Measurements from ENCODE around the gene CCL27. TPM values are rescaled to one million over a fixed set of nuclear protein-coding genes. Genes with fewer than 3 reads are reported as not detected.

Gene CCL27
- total RNA-seq, 1 experiment from 2014 or later = 0.68 TPM

DNA sequence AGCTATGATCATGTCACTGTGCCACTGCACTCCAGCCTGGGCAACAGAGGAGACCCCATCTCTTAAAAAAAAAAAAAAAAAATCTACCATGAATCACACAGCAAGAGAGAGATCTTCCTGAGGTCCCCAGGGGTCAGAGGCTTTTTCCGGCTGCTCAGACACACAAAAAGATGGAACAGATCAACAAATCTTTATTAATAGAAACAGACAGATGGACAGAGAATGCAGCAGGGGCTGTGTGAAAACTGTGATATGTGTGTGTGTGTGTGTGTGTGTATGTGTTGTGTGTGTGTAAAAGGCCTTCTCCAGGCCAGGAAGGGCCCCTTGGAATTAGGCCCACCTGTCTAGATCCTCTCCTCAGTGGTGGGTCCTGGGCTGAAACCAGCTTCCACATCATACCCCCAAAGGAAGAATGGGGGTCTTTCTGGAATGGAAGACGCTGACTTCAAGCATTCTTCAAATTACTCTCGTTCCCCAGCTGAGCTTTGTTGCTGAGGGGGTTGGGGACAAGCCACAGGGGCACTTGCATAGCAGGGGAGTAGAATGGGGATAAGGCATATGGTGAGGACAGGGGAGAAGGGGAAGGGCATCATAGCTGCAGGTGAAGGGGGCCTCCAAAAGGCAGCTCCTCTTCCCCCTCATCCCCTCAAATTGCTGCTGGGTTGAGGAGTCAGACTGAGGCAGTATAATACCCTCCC is 27.8 kb downstream of the CCL27 start:
- POLR2A ChIA-PET = interaction anchor here (1.2 kb wide), 1 partner anchor 11 kb away, joined by 8 read pairs; the partner anchor contains the start of gene GALT

GRCh38 chr9:34633851-34634550 is 28.5 kb downstream of the CCL27 start:
- peak; percentile 75 for DNase-seq (ENCODE audit: low spot score)
- Mint-ChIP-seq H3K36me3 (peaks cover 4% of the 10 kb centered on the region), H3K27me3 (ENCODE audit: low read depth) (peaks cover 47% of the 10 kb centered on the region), H3K27ac (peak overlapping the region; percentile 26; the same call in 1 of the 2 replicates), H3K4me1 (peaks cover 34% of the 10 kb centered on the region), H3K4me3 (no peak overlapping the region), H3K9me3 (no peaks in the 10 kb centered on the region)
- ChIA-PET CTCF (interaction anchor here (0.6 to 6.7 kb wide), 33 partner anchors 9 to 230 kb away, joined by 3 to 94 read pairs (median 5); partner anchors contain the start of genes DCTN3, ENHO, GALT and IL11RA), POLR2A (interaction anchor here (1.1 to 1.2 kb wide), 2 partner anchors 9 to 12 kb away, joined by 6 to 8 read pairs; partner anchors contain the start of gene GALT)
- peak; percentile 46 for ATAC-seq
- peak; percentile 91 for TF ChIP-seq ZNF121 (CRISPR knock-in tag; IDR thresholded peaks at IDR 0.05)
- TF ChIP-seq, protein P1, sequence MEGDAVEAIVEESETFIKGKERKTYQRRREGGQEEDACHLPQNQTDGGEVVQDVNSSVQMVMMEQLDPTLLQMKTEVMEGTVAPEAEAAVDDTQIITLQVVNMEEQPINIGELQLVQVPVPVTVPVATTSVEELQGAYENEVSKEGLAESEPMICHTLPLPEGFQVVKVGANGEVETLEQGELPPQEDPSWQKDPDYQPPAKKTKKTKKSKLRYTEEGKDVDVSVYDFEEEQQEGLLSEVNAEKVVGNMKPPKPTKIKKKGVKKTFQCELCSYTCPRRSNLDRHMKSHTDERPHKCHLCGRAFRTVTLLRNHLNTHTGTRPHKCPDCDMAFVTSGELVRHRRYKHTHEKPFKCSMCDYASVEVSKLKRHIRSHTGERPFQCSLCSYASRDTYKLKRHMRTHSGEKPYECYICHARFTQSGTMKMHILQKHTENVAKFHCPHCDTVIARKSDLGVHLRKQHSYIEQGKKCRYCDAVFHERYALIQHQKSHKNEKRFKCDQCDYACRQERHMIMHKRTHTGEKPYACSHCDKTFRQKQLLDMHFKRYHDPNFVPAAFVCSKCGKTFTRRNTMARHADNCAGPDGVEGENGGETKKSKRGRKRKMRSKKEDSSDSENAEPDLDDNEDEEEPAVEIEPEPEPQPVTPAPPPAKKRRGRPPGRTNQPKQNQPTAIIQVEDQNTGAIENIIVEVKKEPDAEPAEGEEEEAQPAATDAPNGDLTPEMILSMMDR (IDR thresholded peaks at IDR 0.05) = peak; percentile 68
- TF ChIP-seq ZNF219 (CRISPR knock-in tag; IDR thresholded peaks at IDR 0.05; ENCODE audit: borderline replicate concordance) = no peak
- TF ChIP-seq SP1 (CRISPR knock-in tag; conservative IDR thresholded peaks at IDR 0.05) = peak; percentile 34; the same call in 1 of the 2 replicates
- 0 out of 2 replicates have a peak, but pooled peaks have one; percentile 15 for TF ChIP-seq TEAD1 (CRISPR knock-in tag; IDR thresholded peaks at IDR 0.05)

More for the DNA sequence above, 27.8 kb downstream of the CCL27 start:
- no peak for TF ChIP-seq HMGA2 (CRISPR knock-in tag; IDR thresholded peaks at IDR 0.05)
- TF ChIP-seq, protein P2, sequence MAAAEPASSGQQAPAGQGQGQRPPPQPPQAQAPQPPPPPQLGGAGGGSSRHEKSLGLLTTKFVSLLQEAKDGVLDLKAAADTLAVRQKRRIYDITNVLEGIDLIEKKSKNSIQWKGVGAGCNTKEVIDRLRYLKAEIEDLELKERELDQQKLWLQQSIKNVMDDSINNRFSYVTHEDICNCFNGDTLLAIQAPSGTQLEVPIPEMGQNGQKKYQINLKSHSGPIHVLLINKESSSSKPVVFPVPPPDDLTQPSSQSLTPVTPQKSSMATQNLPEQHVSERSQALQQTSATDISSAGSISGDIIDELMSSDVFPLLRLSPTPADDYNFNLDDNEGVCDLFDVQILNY (CRISPR knock-in tag; IDR thresholded peaks at IDR 0.05) = no peak
- TF ChIP-seq ZNF416 (CRISPR knock-in tag; IDR thresholded peaks at IDR 0.05) = no peak
- no peak for TF ChIP-seq GRHL2 (CRISPR knock-in tag; IDR thresholded peaks at IDR 0.05; ENCODE audit: insufficient replicate concordance, severe bottlenecking)
- no peak for TF ChIP-seq NR2C2 (CRISPR knock-in tag; IDR thresholded peaks at IDR 0.05)
- no peak for TF ChIP-seq ZBTB43 (CRISPR knock-in tag; IDR thresholded peaks at IDR 0.05)
- TF ChIP-seq PREB (CRISPR knock-in tag; IDR thresholded peaks at IDR 0.05; ENCODE audit: borderline replicate concordance) = no peak
- no peak for TF ChIP-seq TCF7 (CRISPR knock-in tag; IDR thresholded peaks at IDR 0.05; ENCODE audit: low read depth)
- peaks cover 4% of the 10 kb centered on the region for H3K36me3 Mint-ChIP-seq
- CTCF ChIA-PET = interaction anchor here (0.5 to 6.7 kb wide), 33 partner anchors 8 to 231 kb away, joined by 3 to 94 read pairs (median 6); partner anchors contain the start of genes DCTN3, ENHO, GALT and IL11RA
- peaks cover 40% of the 10 kb centered on the region for H3K27me3 Mint-ChIP-seq (ENCODE audit: low read depth)
- DNase-seq (ENCODE audit: low spot score) (no peak), ATAC-seq (no peak)
- H3K27ac Mint-ChIP-seq = no peak overlapping the region
- H3K4me3 Mint-ChIP-seq = no peak overlapping the region
- H3K9me3 Mint-ChIP-seq = no peaks in the 10 kb centered on the region
- peaks cover 30% of the 10 kb centered on the region for H3K4me1 Mint-ChIP-seq

GRCh38 chr9:34633166-34633565 is 29.3 kb downstream of the CCL27 start:
- Mint-ChIP-seq H3K9me3 (no peaks in the 10 kb centered on the region), H3K27me3 (ENCODE audit: low read depth) (peaks cover 54% of the 10 kb centered on the region), H3K4me1 (peaks cover 32% of the 10 kb centered on the region), H3K4me3 (no peak overlapping the region), H3K36me3 (peaks cover 4% of the 10 kb centered on the region), H3K27ac (no peak overlapping the region)
- DNase-seq (ENCODE audit: low spot score) (no peak), ATAC-seq (no peak)
- POLR2A ChIA-PET = interaction anchor here (1.1 to 1.2 kb wide), 2 partner anchors 10 to 13 kb away, joined by 6 to 8 read pairs; partner anchors contain the start of gene GALT
- CTCF ChIA-PET = interaction anchor here (0.7 to 6.7 kb wide), 25 partner anchors 8 to 896 kb away, joined by 3 to 94 read pairs (median 6); partner anchors contain the start of genes DCTN3, GALT, IL11RA and RPP25L
- no peak for TF ChIP-seq TP53 (CRISPR knock-in tag; IDR thresholded peaks at IDR 0.05)
- no peak for TF ChIP-seq FOXP4 (CRISPR knock-in tag; IDR thresholded peaks at IDR 0.05)
- no peak for TF ChIP-seq ZNF317 (CRISPR knock-in tag; IDR thresholded peaks at IDR 0.05; ENCODE audit: borderline replicate concordance, low read depth)
- TF ChIP-seq AR (CRISPR knock-in tag; IDR thresholded peaks at IDR 0.05) = no peak
- TF ChIP-seq SMAD4 (CRISPR knock-in tag; IDR thresholded peaks at IDR 0.05) = no peak
- TF ChIP-seq TEAD1 (CRISPR knock-in tag; IDR thresholded peaks at IDR 0.05) = no peak
